Stimulated activated CD4-positive, alpha-beta T cell treated with anti-CD3 and anti-CD28 coated beads, Interleukin-1b, Interleukin-23, amount 100 ng/mL, for 1 hour (primary cell): Measurements from ENCODE around the gene LRFN2.

Source experiments
- DNase-seq, 2 donors: peaks; one replicate each; pipeline ENCODE4 v3.0.0-alpha.2; 2020; ENCODE audit warnings: low read depth in 2 of 2

Gene LRFN2

DNA sequence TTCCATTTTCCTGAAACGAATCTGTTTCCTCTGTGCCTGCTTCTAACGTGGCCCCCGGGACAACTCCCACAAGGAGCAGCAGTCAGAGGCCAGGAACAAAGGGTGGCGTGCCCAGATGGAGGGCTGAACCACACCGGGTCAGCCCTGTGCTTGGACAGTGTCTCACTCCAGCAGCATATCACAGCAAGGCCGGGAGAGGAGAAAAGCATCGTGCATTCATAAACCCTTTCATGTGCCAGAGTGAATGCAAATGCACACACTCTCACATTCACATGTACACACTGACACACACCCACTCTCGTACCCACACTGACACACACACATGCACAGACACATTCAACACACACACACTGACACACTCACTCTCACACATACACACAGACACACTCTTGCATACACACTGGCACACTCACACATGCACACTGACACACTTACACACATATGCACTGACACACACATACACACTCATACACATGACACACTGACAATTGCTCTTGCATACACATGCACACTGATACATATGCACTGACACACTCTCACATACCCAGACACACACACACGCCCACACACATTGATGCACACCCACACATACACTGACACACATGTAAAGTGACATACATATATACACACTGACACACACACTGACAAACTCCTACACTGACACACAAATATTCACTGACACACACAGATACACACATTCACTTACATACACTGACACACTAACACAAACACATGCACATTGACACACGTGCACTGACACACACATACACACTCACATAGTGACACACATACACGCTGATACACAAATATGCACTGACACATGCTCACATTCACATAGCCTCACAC, 237.0 kb downstream of the LRFN2 start:
- DNase-seq: no peak

GRCh38 chr6:40349123-40349900, 237.9 kb downstream of the LRFN2 start:
- no peak for DNase-seq

DNA sequence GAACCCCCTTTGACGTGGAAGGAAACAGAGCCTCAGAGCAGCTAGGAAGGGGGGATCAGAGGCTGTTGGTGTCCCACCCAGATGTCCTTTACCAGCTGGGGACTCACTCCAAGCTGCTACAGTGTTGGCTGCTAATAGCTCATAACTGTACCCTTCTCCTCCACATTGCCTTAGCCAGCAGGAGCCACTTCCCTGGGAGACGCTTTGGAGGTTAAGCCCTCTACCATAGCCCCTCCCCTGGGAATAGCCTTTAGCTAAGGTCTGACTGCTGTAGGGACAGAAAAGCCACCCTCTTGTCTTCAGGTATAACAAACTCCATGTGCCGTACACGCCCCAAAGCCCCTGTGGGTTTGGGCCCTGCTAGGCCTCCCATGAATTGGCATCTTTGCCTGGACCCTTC, 238.6 kb downstream of the LRFN2 start:
- DNase-seq: no peak

DNA sequence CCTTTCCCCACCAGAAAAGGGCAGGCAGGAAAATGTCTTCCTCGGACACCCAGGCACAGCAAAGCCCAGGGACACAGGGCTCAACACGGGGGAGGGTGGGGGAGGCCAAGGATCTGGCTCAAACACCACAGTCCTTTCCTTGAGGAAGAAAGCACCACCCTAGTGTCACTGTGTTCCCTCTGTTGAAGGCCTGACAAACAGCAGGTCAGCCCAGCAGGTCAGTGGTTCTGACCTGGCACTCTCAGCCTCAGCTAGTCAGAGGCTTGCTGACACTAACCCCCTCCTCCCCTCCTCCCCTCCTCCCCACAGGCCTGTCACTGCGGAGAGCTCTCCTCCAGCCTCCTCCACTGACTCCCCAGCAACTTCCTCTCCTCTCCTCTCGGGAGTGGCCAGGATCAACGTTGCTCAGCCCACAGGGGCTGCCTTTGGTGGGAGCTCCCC, 239.6 kb downstream of the LRFN2 start:
- no peak for DNase-seq

DNA sequence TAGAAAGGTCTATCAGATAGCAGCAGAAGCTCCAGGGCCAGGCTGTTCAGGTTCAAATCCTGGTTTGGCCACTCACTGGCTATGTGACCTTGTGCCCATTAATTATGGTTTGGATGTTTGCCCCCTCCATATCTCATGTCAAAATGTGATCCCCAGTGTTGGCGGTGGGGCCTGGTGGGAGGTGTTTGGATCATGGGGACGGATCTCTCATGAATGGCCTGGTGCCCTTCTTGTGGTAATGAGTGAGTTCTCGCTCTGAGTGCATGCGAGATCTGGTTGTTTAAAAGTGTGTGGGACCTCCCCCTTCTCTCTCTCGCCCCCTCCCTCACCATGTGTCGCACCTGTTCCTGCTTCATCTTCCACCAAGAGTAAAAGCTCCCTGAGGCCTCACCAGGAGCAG, 240.9 kb downstream of the LRFN2 start:
- no peak for DNase-seq

- DNase-seq: no peak
Measured at GRCh38 chr6:40344566-40345167, 242.5 kb downstream of the LRFN2 start.

DNA sequence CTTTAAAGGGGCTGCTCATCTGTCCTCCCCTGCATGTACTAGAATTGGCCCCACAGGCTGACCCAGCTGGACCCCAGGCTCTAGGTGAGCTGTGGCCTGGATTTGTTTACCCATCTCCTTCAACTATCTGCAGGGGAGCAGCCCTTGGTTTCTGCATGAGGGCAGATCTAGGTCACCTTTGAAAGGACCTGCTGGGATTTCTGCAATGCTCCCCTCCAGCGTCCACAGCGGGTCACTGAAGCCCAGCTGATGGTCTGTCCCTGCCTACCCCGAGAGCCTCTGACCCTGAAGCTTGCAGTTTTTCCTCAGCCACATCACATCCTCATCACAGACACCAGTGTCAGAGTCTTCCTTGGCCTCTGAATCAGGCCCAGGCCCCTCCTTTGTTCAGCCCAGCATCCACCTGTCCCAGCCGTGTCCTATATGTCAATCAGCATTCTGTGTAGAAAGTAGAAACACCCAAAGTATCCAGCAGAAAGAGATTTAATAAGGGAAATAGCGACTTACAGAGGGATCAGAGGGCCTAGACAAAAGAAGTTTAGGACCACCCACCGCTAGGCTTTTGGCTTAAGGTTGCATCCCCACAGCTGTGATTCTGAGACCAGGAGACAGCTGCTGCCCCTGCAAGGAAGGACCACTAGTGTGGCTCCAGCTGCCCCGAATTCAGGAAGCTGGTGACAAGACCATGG, 243.1 kb downstream of the LRFN2 start:
- DNase-seq: no peak

DNA sequence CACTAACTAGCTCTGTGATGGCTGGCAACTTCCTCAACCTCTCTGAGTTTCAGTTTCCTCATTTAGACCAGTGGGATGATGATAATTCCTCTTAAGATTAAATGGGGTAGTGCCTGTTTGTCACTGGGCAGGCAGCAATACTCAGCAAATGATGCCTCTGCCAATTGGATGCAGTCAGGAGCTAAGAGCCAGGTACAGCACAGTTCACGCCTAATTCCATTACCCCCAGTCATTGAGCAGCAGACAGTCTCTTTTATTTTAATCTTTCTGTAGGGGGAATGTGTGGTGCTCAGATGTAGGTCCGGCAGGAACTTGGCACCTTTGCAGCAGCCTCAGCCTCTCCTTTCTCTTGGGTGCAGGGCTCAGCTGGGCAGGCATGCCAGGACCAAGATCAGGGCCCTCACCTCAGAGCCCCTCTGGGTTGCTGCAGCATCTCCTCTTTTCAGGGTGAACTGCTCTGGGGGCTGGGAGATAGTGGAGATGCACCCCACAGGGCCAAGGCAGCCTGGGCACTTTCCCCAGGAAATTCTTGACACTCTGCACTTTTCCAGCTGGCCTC, 243.8 kb downstream of the LRFN2 start:
- DNase-seq: no peak

GRCh38 chr6:40342723-40343122, 244.4 kb downstream of the LRFN2 start:
- no peak for DNase-seq

GRCh38 chr6:40341726-40342125, 245.4 kb downstream of the LRFN2 start:
- DNase-seq: no peak
